ENCODE measurements around the gene CACNA1B. TPM values are rescaled to one million over a fixed set of nuclear protein-coding genes. Genes with fewer than 3 reads are reported as not detected.

Gene CACNA1B
- total and polyA plus RNA-seq, 2 of the 4 experiments (the other 2 are of a cell fraction), result 0.02 TPM; not detected in 1

GRCh38 chr9:137969008-137969407 lies 91.4 kb downstream of the CACNA1B start:
- ChIA-PET POLR2A (ENCODE audit: unreplicated experiment) (no interaction called here), CTCF (no interaction called here)

More at GRCh38 chr9:137969008-137969407, 91.4 kb downstream of the CACNA1B start:
- Histone ChIP-seq H3K79me1 (ENCODE audit: low read depth in 1 of 2, low read length in 2 of 2) (no peaks in the 10 kb centered on the region), H3K14ac (replicated peaks; ENCODE audit: low read depth, low read length) (no peak overlapping the region), H4K5ac (ENCODE audit: low read depth, low read length) (no peak overlapping the region), H2AFZ (replicated peaks; ENCODE audit: low read length, poor library complexity) (no peak overlapping the region), H3K4me1 (ENCODE audit: control insufficient read depth, insufficient read depth, low read length) (no peaks in the 10 kb centered on the region), H3K4ac (ENCODE audit: low read depth, low read length) (no peak overlapping the region), H4K8ac (ENCODE audit: low read depth in 2 of 2, low read length in 2 of 2) (no peak overlapping the region), H2AK9ac (replicated peaks; ENCODE audit: low read depth, low read length, poor library complexity) (no peak overlapping the region), H3K27ac (ENCODE audit: insufficient read depth, low read length) (no peak overlapping the region), H2BK5ac (ENCODE audit: low read depth, low read length, poor library complexity, severe bottlenecking) (no peak overlapping the region), H3K18ac (ENCODE audit: low read depth, low read length) (no peak overlapping the region), H4K20me1 (ENCODE audit: insufficient read depth, low read length) (no peaks in the 10 kb centered on the region), H3K23ac (ENCODE audit: low read depth, low read length) (no peak overlapping the region), H4K91ac (ENCODE audit: insufficient read depth, low read depth, low read length) (no peak overlapping the region), H3K9me1 (ENCODE audit: insufficient read depth, low read length) (no peaks in the 10 kb centered on the region), H3K27me3 (ENCODE audit: control insufficient read depth, insufficient read depth, low read length) (no peaks in the 10 kb centered on the region), H3K36me3 (ENCODE audit: control insufficient read depth, insufficient read depth, low read length) (no peaks in the 10 kb centered on the region), H2AK5ac (ENCODE audit: low read depth, low read length) (no peak overlapping the region), H3K4me2 (ENCODE audit: low read depth, low read length) (no peak overlapping the region), H2BK120ac (ENCODE audit: low read depth, low read length) (no peak overlapping the region), H2BK15ac (ENCODE audit: low read depth, low read length) (no peak overlapping the region), H2BK20ac (ENCODE audit: low read depth, low read length) (no peak overlapping the region), H3K9ac (ENCODE audit: low read depth, low read length) (no peak overlapping the region), H3K4me3 (ENCODE audit: insufficient read depth, low read depth, low read length) (no peak overlapping the region), H3K56ac (ENCODE audit: extremely low read depth, insufficient read depth, low read length) (no peak overlapping the region), H3K9me3 (ENCODE audit: control insufficient read depth, insufficient read depth, low read length) (peaks cover 50% of the 10 kb centered on the region)
- DNase-seq, result no peak
- WGBS, 2 experiments (ENCODE audit: extremely low coverage in 2 of 2, insufficient read length in 1 of 2), result 28% methylated on average over 5 of the region's 8 CpGs; no CpG with 5 or more reads in 1 of the 2 experiments
- in situ Hi-C loops (cut with MboI; ENCODE audit: low sequenced_read_pairs) (no loop called here), dilution Hi-C loops (cut with HindIII; ENCODE audit: low sequenced_read_pairs, unreplicated experiment) (no loop called here), intact Hi-C loops (cut with micrococcal nuclease) (no loop called here)
- no peak for ATAC-seq (ENCODE audit: low read depth)
- no peak for TF ChIP-seq MXI1 (IDR thresholded peaks at IDR 0.05; ENCODE audit: borderline replicate concordance, low read depth, low read length)
- TF ChIP-seq MAFK (IDR thresholded peaks at IDR 0.05; ENCODE audit: low read depth, low read length), result no peak
- TF ChIP-seq CTCF (conservative IDR thresholded peaks at IDR 0.05; ENCODE audit: low read depth, low read length), result no peak
- no peak for TF ChIP-seq NFE2L2 (IDR thresholded peaks at IDR 0.05; ENCODE audit: low read depth, low read length)
- no peak for TF ChIP-seq RFX5 (IDR thresholded peaks at IDR 0.05; ENCODE audit: low read depth, low read length)
- TF ChIP-seq FOS (IDR thresholded peaks at IDR 0.05; ENCODE audit: low read depth, low read length), result no peak
- BruUV-seq (replicated peaks), result no TSS peak

Measured in IMR-90 (cell line).